ENCODE measurements around the gene MYO5A. TPM values are rescaled to one million over a fixed set of nuclear protein-coding genes. Genes with fewer than 3 reads are reported as not detected.

The MYO5A gene
- polyA plus RNA-seq, 1 donor (not counting 4 experiments of a cell fraction or from before 2014, with no cell fraction given) = 53.8 TPM

GRCh38 chr15:52509500-52510245, 19.0 kb downstream of the MYO5A start:
- Histone ChIP-seq H3K4me2 (ENCODE audit: control insufficient read depth, extremely low read depth, insufficient read depth, low read depth, low read length) (no peak overlapping the region), H3K27ac (ENCODE audit: control insufficient read depth, insufficient read depth, low read length) (no peak overlapping the region), H3K4me1 (ENCODE audit: control insufficient read depth, extremely low read depth, insufficient read depth, low read length) (peaks cover 22% of the 10 kb centered on the region), H3K9me3 (ENCODE audit: control insufficient read depth, low read depth, low read length) (no peaks in the 10 kb centered on the region), H3K79me2 (ENCODE audit: control insufficient read depth, insufficient read depth, low read length) (peaks cover 46% of the 10 kb centered on the region), H3K36me3 (ENCODE audit: control insufficient read depth in 2 of 2, extremely low read depth in 1 of 2, insufficient read depth in 2 of 2, low read length in 2 of 2) (no peaks in the 10 kb centered on the region), H3K4me3 (ENCODE audit: control insufficient read depth in 2 of 3, extremely low read depth in 1 of 3, insufficient read depth in 2 of 3, low read depth in 1 of 3, low read length in 3 of 3) (no peak overlapping the region), H2AFZ (ENCODE audit: control insufficient read depth, low read length) (no peak overlapping the region), H3K27me3 (ENCODE audit: control insufficient read depth, extremely low read depth, insufficient read depth, low read length) (no peaks in the 10 kb centered on the region), H3K9ac (ENCODE audit: control insufficient read depth, extremely low read depth, insufficient read depth, low read length) (no peak overlapping the region), H4K20me1 (ENCODE audit: control insufficient read depth, extremely low read depth, insufficient read depth, low read length) (no peaks in the 10 kb centered on the region), H3K9me1 (ENCODE audit: control insufficient read depth, extremely low read depth, insufficient read depth, low read length) (no peaks in the 10 kb centered on the region)
- FAIRE-seq (no peak), DNase-seq (ENCODE audit: low read depth, low spot score) (no peak)
- dilution Hi-C loops (cut with MboI; ENCODE audit: extremely low pct_ligation_motif_present, low sequenced_read_pairs) = no loop called here
- TF ChIP-seq CTCF (optimal IDR thresholded peaks at IDR 0.05 in 1 of 3, IDR thresholded peaks at IDR 0.05 in 1 of 3, conservative IDR thresholded peaks at IDR 0.05 in 1 of 3; ENCODE audit: extremely low read depth in 1 of 3, insufficient read depth in 2 of 3, low read length in 3 of 3) = no peak
- TF ChIP-seq EZH2 (IDR thresholded peaks at IDR 0.05; ENCODE audit: low read length) = no peak

DNA sequence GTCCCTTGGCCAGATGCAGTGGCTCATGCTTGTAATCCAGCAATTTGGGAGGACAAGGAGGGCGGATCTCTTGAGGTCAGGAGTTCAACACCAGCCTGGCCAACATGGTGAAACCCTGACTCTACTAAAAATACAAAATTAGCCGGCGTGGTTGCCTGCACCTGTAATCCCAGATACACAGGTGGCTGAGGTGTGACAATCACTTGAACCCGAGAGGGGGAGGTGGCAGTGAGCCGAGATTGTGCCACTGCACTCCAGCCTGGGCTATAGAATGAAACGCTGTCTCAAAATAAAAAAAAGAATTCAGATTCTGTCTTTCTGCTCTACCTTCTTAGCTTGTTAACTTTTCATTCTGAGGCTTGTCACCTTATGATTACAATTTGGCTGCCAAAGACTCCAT, 22.1 kb downstream of the MYO5A start:
- Histone ChIP-seq H3K9me3 (ENCODE audit: control insufficient read depth, low read depth, low read length) (no peaks in the 10 kb centered on the region), H3K4me2 (ENCODE audit: control insufficient read depth, extremely low read depth, insufficient read depth, low read depth, low read length) (no peak overlapping the region), H4K20me1 (ENCODE audit: control insufficient read depth, extremely low read depth, insufficient read depth, low read length) (no peaks in the 10 kb centered on the region), H2AFZ (ENCODE audit: control insufficient read depth, low read length) (no peak overlapping the region), H3K79me2 (ENCODE audit: control insufficient read depth, insufficient read depth, low read length) (peaks cover 63% of the 10 kb centered on the region), H3K27me3 (ENCODE audit: control insufficient read depth, extremely low read depth, insufficient read depth, low read length) (no peaks in the 10 kb centered on the region), H3K9ac (ENCODE audit: control insufficient read depth, extremely low read depth, insufficient read depth, low read length) (no peak overlapping the region), H3K27ac (ENCODE audit: control insufficient read depth, insufficient read depth, low read length) (no peak overlapping the region), H3K36me3 (ENCODE audit: control insufficient read depth in 2 of 2, extremely low read depth in 1 of 2, insufficient read depth in 2 of 2, low read length in 2 of 2) (no peaks in the 10 kb centered on the region), H3K4me3 (ENCODE audit: control insufficient read depth in 2 of 3, extremely low read depth in 1 of 3, insufficient read depth in 2 of 3, low read depth in 1 of 3, low read length in 3 of 3) (no peak overlapping the region), H3K9me1 (ENCODE audit: control insufficient read depth, extremely low read depth, insufficient read depth, low read length) (peaks cover 3% of the 10 kb centered on the region), H3K4me1 (ENCODE audit: control insufficient read depth, extremely low read depth, insufficient read depth, low read length) (peaks cover 20% of the 10 kb centered on the region)
- dilution Hi-C loops (cut with MboI; ENCODE audit: extremely low pct_ligation_motif_present, low sequenced_read_pairs) = no loop called here
- no peak for FAIRE-seq
- no peak for DNase-seq (ENCODE audit: low read depth, low spot score)
- TF ChIP-seq CTCF (optimal IDR thresholded peaks at IDR 0.05 in 1 of 3, IDR thresholded peaks at IDR 0.05 in 1 of 3, conservative IDR thresholded peaks at IDR 0.05 in 1 of 3; ENCODE audit: extremely low read depth in 1 of 3, insufficient read depth in 2 of 3, low read length in 3 of 3) = no peak
- TF ChIP-seq EZH2 (IDR thresholded peaks at IDR 0.05; ENCODE audit: low read length) = no peak
